Astrocyte (in vitro differentiated cells and primary cell): ENCODE data around the gene XCR1.

Experiments
- EZH2 ChIP-seq: IDR thresholded peaks from 2 replicates; pipeline ENCODE4 v1.6.1; 2012; ENCODE audit warnings: mild to moderate bottlenecking, low read length, inconsistent platforms; ENCODE audit not compliant: insufficient read depth
- TF ChIP-seq, protein P1 (sequence below): IDR thresholded peaks from 2 replicates; pipeline ENCODE4 v1.5.1; 2011; ENCODE audit warnings: low read depth, mild to moderate bottlenecking, inconsistent platforms, low read length, moderate library complexity; ENCODE audit not compliant: insufficient read depth

DNA sequence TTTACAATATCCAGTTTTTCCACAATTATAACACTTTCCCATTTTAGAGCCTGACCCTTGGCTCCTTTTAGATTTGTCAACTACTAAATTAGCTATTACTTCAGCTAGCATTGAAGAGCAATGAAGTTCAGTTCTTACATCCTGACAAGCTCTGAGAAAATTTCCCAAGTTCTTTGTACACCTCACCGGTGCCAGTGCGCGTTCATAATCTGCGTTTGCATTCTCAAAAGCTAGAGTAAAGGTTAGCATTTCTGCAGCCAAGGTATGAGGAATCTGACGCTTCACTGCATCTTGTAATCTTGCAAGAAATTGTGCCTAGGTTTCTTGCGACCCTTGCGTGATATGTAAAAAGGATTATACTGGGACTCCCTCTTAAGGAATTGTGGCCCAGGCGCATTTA lies 25.2 kb upstream of the XCR1 start:
- TF ChIP-seq, protein P1, sequence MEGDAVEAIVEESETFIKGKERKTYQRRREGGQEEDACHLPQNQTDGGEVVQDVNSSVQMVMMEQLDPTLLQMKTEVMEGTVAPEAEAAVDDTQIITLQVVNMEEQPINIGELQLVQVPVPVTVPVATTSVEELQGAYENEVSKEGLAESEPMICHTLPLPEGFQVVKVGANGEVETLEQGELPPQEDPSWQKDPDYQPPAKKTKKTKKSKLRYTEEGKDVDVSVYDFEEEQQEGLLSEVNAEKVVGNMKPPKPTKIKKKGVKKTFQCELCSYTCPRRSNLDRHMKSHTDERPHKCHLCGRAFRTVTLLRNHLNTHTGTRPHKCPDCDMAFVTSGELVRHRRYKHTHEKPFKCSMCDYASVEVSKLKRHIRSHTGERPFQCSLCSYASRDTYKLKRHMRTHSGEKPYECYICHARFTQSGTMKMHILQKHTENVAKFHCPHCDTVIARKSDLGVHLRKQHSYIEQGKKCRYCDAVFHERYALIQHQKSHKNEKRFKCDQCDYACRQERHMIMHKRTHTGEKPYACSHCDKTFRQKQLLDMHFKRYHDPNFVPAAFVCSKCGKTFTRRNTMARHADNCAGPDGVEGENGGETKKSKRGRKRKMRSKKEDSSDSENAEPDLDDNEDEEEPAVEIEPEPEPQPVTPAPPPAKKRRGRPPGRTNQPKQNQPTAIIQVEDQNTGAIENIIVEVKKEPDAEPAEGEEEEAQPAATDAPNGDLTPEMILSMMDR = no peak
- TF ChIP-seq EZH2 = no peak
